ENCODE data around the gene EPB41L2.
"Not testable (repeated sequence)": the region's sequence is repeated elsewhere in the genome, so short reads cannot be mapped to it uniquely, and the experiment has no call there.

Gene EPB41L2

GRCh38 chr6:131103296-131103695 lies 40.3 kb upstream of the EPB41L2 start:
- H4K20me1 ChIP-seq (ENCODE audit: insufficient read depth, low read length): no peaks in the 10 kb centered on the region
- H3K27me3 ChIP-seq (ENCODE audit: low read depth, low read length): no peaks in the 10 kb centered on the region

DNA sequence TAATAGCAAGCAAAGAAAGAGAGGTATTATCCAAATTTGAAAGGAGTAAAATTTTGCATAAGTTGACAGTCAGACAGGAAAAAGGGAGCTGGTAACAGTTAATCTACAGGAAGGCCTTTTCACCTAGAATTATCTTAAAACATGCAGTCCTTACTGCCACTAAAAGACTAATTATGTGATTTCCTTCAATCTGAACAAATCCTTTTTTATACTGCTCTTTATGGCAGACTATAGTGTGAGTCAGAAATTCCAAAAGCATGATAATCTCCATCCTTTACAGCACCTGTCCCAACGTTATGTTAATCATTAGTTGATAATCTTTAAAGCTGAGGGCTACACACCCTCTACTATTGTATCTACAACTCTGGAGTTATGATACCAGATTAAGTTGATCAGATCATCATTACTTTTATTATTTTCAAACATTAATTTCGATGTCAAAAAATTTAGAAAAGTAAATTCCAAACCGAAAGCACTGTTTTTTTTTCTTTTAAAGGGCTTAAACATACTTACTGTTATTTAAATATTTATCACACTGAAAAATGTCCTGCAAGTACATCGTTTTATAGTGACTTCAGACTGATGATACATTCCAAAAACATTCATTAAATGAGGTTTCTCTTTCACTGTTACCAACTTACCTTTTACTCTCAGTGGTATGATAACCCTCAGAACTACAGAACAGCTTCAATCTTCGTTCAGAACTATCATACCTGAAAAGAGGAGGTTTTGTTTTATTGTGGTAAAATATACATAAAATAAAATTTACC lies 39.1 kb upstream of the EPB41L2 start:
- TF ChIP-seq EZH2phosphoT487 (IDR thresholded peaks at IDR 0.05; ENCODE audit: low read depth): no peak
- no peak for TF ChIP-seq CTCF (IDR thresholded peaks at IDR 0.05; ENCODE audit: low read depth, low read length)

More at GRCh38 chr6:131103296-131103695, 40.3 kb upstream of the EPB41L2 start:
- H3K27ac ChIP-seq (ENCODE audit: low read length): no peak overlapping the region
- no peaks in the 10 kb centered on the region for H3K36me3 ChIP-seq (replicated peaks; ENCODE audit: low read depth, low read length)
- TF ChIP-seq EZH2phosphoT487 (IDR thresholded peaks at IDR 0.05; ENCODE audit: low read depth) (no peak), CTCF (IDR thresholded peaks at IDR 0.05; ENCODE audit: low read depth, low read length) (no peak)
- peaks cover 5% of the 10 kb centered on the region; the same call in 1 of the 2 replicates for H3K4me1 ChIP-seq (ENCODE audit: low read length)
- no peak overlapping the region for H3K9ac ChIP-seq (ENCODE audit: low read length)
- H3K4me2 ChIP-seq (ENCODE audit: low read length): no peak overlapping the region
- H3K79me2 ChIP-seq (ENCODE audit: low read length): no peaks in the 10 kb centered on the region
- no peak overlapping the region for H2AFZ ChIP-seq (ENCODE audit: low read depth, low read length)
- no peaks in the 10 kb centered on the region for H3K9me3 ChIP-seq (ENCODE audit: insufficient read depth, low read length)
- H3K4me3 ChIP-seq (ENCODE audit: low read length): no peak overlapping the region

DNA sequence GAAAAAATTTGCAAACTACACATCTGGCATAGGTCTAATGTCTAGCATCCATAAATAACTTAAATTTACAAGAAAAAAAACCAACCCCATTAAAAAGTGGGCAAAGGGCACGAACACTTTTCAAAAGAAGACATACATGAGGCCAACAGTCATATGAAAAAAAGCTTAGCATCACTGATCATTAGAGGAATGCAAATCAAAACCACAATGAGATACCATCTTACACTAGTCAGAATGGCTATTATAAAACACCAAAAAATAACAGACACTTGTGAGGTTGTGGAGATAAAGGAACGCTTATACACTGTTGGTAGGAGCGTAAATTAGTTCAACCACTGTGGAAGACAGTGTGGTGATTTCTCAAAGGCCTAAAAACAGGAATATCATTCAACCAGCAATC lies 33.7 kb upstream of the EPB41L2 start:
- no peak overlapping the region for H3K9ac ChIP-seq (ENCODE audit: low read length)
- H3K27ac ChIP-seq (ENCODE audit: low read length): no peak overlapping the region
- no peaks in the 10 kb centered on the region for H3K79me2 ChIP-seq (ENCODE audit: low read length)
- TF ChIP-seq EZH2phosphoT487 (IDR thresholded peaks at IDR 0.05; ENCODE audit: low read depth) (no peak), CTCF (IDR thresholded peaks at IDR 0.05; ENCODE audit: low read depth, low read length) (no peak)
- no peaks in the 10 kb centered on the region for H3K4me1 ChIP-seq (ENCODE audit: low read length)
- no peaks in the 10 kb centered on the region for H3K36me3 ChIP-seq (replicated peaks; ENCODE audit: low read depth, low read length)
- no peak overlapping the region for H3K4me2 ChIP-seq (ENCODE audit: low read length)
- no peak overlapping the region for H3K4me3 ChIP-seq (ENCODE audit: low read length)
- no peak overlapping the region for H2AFZ ChIP-seq (ENCODE audit: low read depth, low read length)
- no peaks in the 10 kb centered on the region for H4K20me1 ChIP-seq (ENCODE audit: insufficient read depth, low read length)
- H3K27me3 ChIP-seq (ENCODE audit: low read depth, low read length): no peaks in the 10 kb centered on the region
- H3K9me3 ChIP-seq (ENCODE audit: insufficient read depth, low read length): no peaks in the 10 kb centered on the region

More for the DNA sequence above, 39.1 kb upstream of the EPB41L2 start:
- H3K36me3 ChIP-seq (replicated peaks; ENCODE audit: low read depth, low read length): no peaks in the 10 kb centered on the region
- H3K9ac ChIP-seq (ENCODE audit: low read length): no peak overlapping the region
- no peak overlapping the region for H2AFZ ChIP-seq (ENCODE audit: low read depth, low read length)
- H3K4me2 ChIP-seq (ENCODE audit: low read length): no peak overlapping the region
- no peak overlapping the region for H3K27ac ChIP-seq (ENCODE audit: low read length)
- H3K4me1 ChIP-seq (ENCODE audit: low read length): no peaks in the 10 kb centered on the region
- H3K79me2 ChIP-seq (ENCODE audit: low read length): no peaks in the 10 kb centered on the region
- H4K20me1 ChIP-seq (ENCODE audit: insufficient read depth, low read length): no peaks in the 10 kb centered on the region
- H3K9me3 ChIP-seq (ENCODE audit: insufficient read depth, low read length): no peaks in the 10 kb centered on the region
- no peaks in the 10 kb centered on the region for H3K27me3 ChIP-seq (ENCODE audit: low read depth, low read length)
- H3K4me3 ChIP-seq (ENCODE audit: low read length): no peak overlapping the region

- no peak overlapping the region for H3K4me3 ChIP-seq (ENCODE audit: low read length)
These were observed 30.3 kb upstream of the EPB41L2 start for GRCh38 chr6:131093334-131093733.

DNA sequence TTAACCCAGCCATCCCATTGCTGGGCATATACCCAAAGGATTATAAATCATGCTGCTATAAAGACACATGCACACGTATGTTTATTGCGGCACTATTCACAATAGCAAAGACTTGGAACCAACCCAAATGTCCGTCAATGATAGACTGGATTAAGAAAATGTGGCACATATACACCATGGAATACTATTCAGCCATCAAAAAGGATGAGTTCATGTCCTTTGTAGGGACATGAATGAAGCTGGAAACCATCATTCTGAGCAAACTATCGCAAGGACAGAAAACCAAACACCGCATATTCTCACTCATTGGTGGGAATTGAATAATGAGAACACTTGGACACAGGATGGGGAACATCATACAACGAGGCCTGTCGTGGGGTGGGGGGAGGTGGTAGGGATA lies 28.9 kb upstream of the EPB41L2 start:
- H3K4me1 ChIP-seq (ENCODE audit: low read length); H4K20me1 ChIP-seq (ENCODE audit: insufficient read depth, low read length); H3K4me2 ChIP-seq (ENCODE audit: low read length); H3K9me3 ChIP-seq (ENCODE audit: insufficient read depth, low read length); H2AFZ ChIP-seq (ENCODE audit: low read depth, low read length); H3K27ac ChIP-seq (ENCODE audit: low read length); H3K79me2 ChIP-seq (ENCODE audit: low read length); H3K27me3 ChIP-seq (ENCODE audit: low read depth, low read length); H3K9ac ChIP-seq (ENCODE audit: low read length); H3K36me3 ChIP-seq (replicated peaks; ENCODE audit: low read depth, low read length); H3K4me3 ChIP-seq (ENCODE audit: low read length): not testable (repeated sequence)

More at GRCh38 chr6:131093334-131093733, 30.3 kb upstream of the EPB41L2 start:
- Histone ChIP-seq H4K20me1 (ENCODE audit: insufficient read depth, low read length) (no peaks in the 10 kb centered on the region), H3K27me3 (ENCODE audit: low read depth, low read length) (no peaks in the 10 kb centered on the region), H3K4me1 (ENCODE audit: low read length) (no peaks in the 10 kb centered on the region), H3K27ac (ENCODE audit: low read length) (no peak overlapping the region), H3K4me2 (ENCODE audit: low read length) (no peak overlapping the region), H2AFZ (ENCODE audit: low read depth, low read length) (no peak overlapping the region), H3K79me2 (ENCODE audit: low read length) (no peaks in the 10 kb centered on the region), H3K9me3 (ENCODE audit: insufficient read depth, low read length) (no peaks in the 10 kb centered on the region), H3K36me3 (replicated peaks; ENCODE audit: low read depth, low read length) (no peaks in the 10 kb centered on the region), H3K9ac (ENCODE audit: low read length) (no peak overlapping the region)
- TF ChIP-seq EZH2phosphoT487 (IDR thresholded peaks at IDR 0.05; ENCODE audit: low read depth) (no peak), CTCF (IDR thresholded peaks at IDR 0.05; ENCODE audit: low read depth, low read length) (no peak)

DNA sequence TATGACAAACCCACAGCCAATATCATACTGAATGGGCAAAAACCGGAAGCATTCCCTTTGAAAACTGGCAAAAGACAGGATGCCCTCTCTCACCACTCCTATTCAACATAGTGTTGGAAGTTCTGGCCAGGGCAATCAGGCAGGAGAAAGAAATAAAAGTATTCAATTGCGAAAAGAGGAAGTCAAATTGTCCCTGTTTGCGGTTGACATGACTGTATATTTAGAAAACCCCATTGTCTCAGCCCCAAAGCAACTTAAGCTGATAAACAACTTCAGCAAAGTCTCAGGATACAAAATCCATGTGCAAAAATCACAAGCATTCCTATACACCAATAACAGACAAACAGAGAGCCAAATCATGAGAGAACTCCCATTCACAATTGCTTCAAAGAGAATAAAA lies 27.3 kb upstream of the EPB41L2 start:
- not testable (repeated sequence) for H3K27ac ChIP-seq (ENCODE audit: low read length); H3K4me3 ChIP-seq (ENCODE audit: low read length); H3K9me3 ChIP-seq (ENCODE audit: insufficient read depth, low read length); H3K4me1 ChIP-seq (ENCODE audit: low read length); H3K36me3 ChIP-seq (replicated peaks; ENCODE audit: low read depth, low read length); H4K20me1 ChIP-seq (ENCODE audit: insufficient read depth, low read length); H3K4me2 ChIP-seq (ENCODE audit: low read length); H3K79me2 ChIP-seq (ENCODE audit: low read length); H3K9ac ChIP-seq (ENCODE audit: low read length); H2AFZ ChIP-seq (ENCODE audit: low read depth, low read length); H3K27me3 ChIP-seq (ENCODE audit: low read depth, low read length)
